Ascending aorta (tissue), 2 donors: ENCODE results near the gene HSD17B2. TPM values are rescaled to one million over a fixed set of nuclear protein-coding genes. Genes with fewer than 3 reads are reported as not detected.
"Not testable (repeated sequence)": the region's sequence is repeated elsewhere in the genome, so short reads cannot be mapped to it uniquely, and the experiment has no call there.

ENCODE experiments used
- DNase-seq, 2 donors: peaks; one replicate each; pipeline ENCODE4 v3.0.0-alpha.2; 2019; ENCODE audit warnings: low spot score in 2 of 2
- H3K27ac ChIP-seq, 2 donors: fragments of 200-600 bp; sonication (generic); one replicate each; pipeline ENCODE4 v1.5.1; 2016 to 2017; ENCODE audit warnings: mild to moderate bottlenecking in 1 of 2
- H3K27me3 ChIP-seq: fragments of 200-600 bp; sonication (generic); one replicate; pipeline ENCODE4 v1.5.1; 2017
- H3K36me3 ChIP-seq, 2 donors: fragments of 200-600 bp; sonication (generic); one replicate each; pipeline ENCODE4 v1.5.1; 2016
- H3K4me1 ChIP-seq, 2 donors: fragments of 200-600 bp; sonication (generic); one replicate each; pipeline ENCODE4 v1.5.1; 2016 to 2017; ENCODE audit warnings: mild to moderate bottlenecking in 1 of 2
- H3K4me3 ChIP-seq, 2 donors: fragments of 200-600 bp; sonication (generic); one replicate each; pipeline ENCODE4 v1.5.1; 2016 to 2017; ENCODE audit warnings: mild to moderate bottlenecking in 1 of 2
- H3K9me3 ChIP-seq, 2 donors: fragments of 200-600 bp; sonication (generic); one replicate each; pipeline ENCODE4 v1.5.1; 2016
- intact Hi-C: fragments of 100-400 bp; cut with DNase I; formaldehyde crosslinking; loops from one replicate; pipeline ENCODE4 v1.15.1; 2023
- total RNA-seq: library from RNA; depleted of rRNA; stranded (reverse); fragments of >200 nt; gene quantifications from one replicate; pipeline ENCODE4 v1.1.0, GENCODE V29; 2016
- TF ChIP-seq, protein P1 (sequence below), 3 experiments: fragments of 200-600 bp in 2 of 3; fragments of 450-650 bp in 1 of 3; sonication (generic) in 2 of 3; IDR thresholded peaks; one replicate each; pipeline ENCODE4 v1.5.1; 2016 to 2019; ENCODE audit warnings: antibody characterized with exemption in 3 of 3, mild to moderate bottlenecking in 1 of 3, moderate library complexity in 1 of 3

The HSD17B2 gene
- total RNA-seq, 1 donor from 2014 or later: not detected

DNA sequence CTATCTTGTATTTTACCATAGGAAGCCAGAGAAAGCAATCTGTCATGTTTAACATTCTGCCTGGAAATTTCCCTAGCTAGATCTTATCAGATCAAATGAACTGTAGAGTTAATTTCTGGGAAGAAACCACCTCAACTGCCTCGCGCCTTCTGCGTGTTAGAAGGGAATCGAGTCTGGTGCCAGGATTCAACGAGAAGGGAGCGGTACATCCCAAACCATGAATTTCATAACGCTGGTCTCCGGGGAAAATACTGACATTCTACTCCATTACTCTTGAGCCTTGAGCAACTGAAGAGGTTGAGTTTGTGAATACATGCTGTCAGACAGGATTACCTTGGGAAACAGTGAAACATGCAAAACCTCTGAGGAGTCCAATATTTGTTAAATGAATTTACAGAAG, 99.8 kb downstream of the HSD17B2 start:
- TF ChIP-seq, protein P1, sequence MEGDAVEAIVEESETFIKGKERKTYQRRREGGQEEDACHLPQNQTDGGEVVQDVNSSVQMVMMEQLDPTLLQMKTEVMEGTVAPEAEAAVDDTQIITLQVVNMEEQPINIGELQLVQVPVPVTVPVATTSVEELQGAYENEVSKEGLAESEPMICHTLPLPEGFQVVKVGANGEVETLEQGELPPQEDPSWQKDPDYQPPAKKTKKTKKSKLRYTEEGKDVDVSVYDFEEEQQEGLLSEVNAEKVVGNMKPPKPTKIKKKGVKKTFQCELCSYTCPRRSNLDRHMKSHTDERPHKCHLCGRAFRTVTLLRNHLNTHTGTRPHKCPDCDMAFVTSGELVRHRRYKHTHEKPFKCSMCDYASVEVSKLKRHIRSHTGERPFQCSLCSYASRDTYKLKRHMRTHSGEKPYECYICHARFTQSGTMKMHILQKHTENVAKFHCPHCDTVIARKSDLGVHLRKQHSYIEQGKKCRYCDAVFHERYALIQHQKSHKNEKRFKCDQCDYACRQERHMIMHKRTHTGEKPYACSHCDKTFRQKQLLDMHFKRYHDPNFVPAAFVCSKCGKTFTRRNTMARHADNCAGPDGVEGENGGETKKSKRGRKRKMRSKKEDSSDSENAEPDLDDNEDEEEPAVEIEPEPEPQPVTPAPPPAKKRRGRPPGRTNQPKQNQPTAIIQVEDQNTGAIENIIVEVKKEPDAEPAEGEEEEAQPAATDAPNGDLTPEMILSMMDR (IDR thresholded peaks at IDR 0.05): no peak
- H3K4me1 ChIP-seq: no peaks in the 10 kb centered on the region
- no peaks in the 10 kb centered on the region for H3K9me3 ChIP-seq
- no peaks in the 10 kb centered on the region for H3K36me3 ChIP-seq
- H3K27me3 ChIP-seq: no peaks in the 10 kb centered on the region
- H3K4me3 ChIP-seq: no peak overlapping the region
- no peak for DNase-seq
- intact Hi-C loops: no loop called here
- H3K27ac ChIP-seq: no peak overlapping the region

DNA sequence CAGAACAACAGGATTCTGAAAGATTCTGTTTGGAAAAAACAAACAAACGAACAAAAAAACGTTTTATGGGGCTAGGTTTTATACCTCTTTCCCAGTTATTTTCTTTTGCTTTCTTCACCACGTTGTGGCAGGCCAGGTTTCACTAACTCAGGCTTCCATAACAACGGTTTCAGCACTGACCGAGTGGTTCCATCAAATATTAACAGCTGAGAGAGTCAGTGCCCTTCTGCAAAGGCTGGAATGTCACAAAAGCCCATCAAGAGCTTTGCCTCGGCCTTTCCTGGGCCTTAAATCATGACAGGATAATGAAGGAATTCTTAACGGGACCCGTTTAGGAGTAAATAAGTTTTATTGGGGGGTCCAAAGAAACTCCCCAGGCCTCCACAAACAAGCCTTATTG, 100.8 kb downstream of the HSD17B2 start:
- H3K4me3 ChIP-seq: no peak overlapping the region
- no peak for DNase-seq
- no peaks in the 10 kb centered on the region for H3K36me3 ChIP-seq
- no peaks in the 10 kb centered on the region for H3K9me3 ChIP-seq
- intact Hi-C loops: no loop called here
- H3K27ac ChIP-seq: no peak overlapping the region
- TF ChIP-seq, protein P1 (IDR thresholded peaks at IDR 0.05): no peak
- H3K4me1 ChIP-seq: no peaks in the 10 kb centered on the region
- H3K27me3 ChIP-seq: no peaks in the 10 kb centered on the region

DNA sequence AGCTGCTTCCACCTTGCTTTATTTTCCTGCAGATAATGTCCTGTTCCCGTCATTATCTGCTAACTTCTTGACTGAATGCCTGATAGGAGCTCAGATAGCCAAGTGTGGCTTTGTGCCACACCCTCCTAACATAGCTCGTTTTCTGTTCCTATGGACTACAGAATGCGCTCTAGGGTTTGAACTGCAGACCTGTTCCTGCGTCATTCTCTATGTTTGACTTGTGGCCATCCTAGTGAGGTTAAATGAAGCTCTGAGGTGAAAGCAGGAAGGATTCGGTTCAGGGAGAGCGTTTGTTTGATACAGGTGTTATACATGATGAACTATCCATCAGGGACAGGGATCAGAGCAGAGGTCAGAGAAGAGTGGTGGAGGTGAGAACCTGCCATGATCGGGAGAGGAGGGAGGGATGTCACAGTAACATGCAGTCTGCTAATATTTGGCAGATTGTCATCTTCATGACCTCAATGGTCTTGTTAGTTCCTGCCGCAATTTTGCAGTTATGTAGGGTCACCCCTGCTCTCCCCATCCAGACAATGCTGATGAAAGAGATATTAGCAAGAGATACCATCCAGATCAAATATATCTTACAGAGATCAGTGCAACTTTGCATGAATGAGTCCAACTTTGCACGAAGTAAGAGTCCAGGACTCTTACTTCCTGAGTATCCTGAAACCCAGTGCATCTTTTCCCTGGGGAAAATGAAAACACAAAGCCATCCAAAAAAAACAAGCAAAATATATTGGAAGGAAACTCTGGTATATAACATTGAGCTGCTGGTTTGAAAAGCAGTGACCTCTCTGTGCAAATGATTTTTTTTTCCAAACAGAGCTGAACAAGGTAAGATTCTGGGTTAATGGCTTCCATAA, 102.1 kb downstream of the HSD17B2 start:
- TF ChIP-seq, protein P1 (IDR thresholded peaks at IDR 0.05): no peak
- H3K36me3 ChIP-seq: no peaks in the 10 kb centered on the region
- no peak overlapping the region for H3K4me3 ChIP-seq
- no peaks in the 10 kb centered on the region for H3K9me3 ChIP-seq
- no peaks in the 10 kb centered on the region for H3K27me3 ChIP-seq
- no peak overlapping the region for H3K27ac ChIP-seq
- intact Hi-C loops: no loop called here
- no peak for DNase-seq
- no peaks in the 10 kb centered on the region for H3K4me1 ChIP-seq

DNA sequence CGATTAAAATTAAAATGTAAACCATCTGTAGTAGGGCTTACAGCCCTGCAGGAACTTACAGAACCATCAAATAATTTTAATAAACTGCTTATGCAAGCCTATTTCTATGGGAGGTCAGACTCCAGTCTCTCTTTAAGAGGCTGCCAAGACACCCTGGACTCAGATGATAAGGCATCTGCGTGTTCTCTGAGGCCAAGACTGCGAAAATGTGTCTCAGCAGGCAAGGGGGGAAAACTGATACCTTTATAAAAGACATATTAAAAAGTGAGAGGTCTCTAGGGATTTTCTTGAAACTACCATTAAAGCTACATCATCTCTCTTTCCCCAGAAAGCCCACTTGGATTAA, 102.7 kb downstream of the HSD17B2 start:
- intact Hi-C loops: no loop called here
- Histone ChIP-seq H3K36me3 (no peaks in the 10 kb centered on the region), H3K27me3 (no peaks in the 10 kb centered on the region), H3K27ac (no peak overlapping the region), H3K4me3 (no peak overlapping the region), H3K4me1 (no peaks in the 10 kb centered on the region), H3K9me3 (no peaks in the 10 kb centered on the region)
- no peak for DNase-seq
- TF ChIP-seq, protein P1 (IDR thresholded peaks at IDR 0.05): no peak

DNA sequence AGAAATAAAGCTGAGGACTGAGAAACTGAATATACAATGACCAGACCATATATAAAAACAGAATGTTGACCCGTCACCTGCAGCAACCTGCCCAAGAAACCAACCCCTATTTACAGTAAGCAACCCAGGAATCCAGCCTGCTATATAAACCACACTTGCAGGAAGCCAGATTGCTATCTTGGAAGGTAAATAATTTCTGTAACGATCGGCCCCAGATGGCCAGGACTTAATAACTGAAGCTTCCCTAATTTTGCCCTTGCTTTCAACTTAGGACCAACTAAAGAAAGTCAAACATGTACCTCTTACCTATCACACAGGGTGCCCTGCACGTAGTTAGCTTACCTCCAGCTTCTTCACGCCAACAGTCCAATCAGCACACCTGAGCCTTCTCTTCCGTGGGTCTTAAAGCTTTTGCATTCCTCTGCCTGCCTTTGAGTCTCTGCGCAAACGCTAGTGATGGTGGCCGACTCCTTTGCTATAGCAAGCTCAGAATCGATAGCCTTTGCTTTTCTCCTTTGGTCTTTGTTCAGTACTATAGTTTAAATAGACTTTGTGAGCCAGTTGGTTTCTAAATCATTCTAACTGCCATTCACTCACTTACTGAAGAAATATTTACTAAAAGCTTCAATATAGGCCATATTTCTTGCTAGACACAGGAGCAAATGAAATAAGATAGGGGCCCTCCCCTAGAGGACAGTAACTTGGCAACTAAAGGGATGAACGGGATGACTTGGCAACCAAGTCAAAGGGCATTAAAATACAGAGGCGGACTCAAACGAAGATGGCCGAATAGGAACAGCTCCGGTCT, 103.6 kb downstream of the HSD17B2 start:
- H3K4me1 ChIP-seq: no peaks in the 10 kb centered on the region
- H3K27me3 ChIP-seq: no peaks in the 10 kb centered on the region
- no peak for DNase-seq
- no peaks in the 10 kb centered on the region for H3K36me3 ChIP-seq
- H3K27ac ChIP-seq: no peak overlapping the region
- H3K4me3 ChIP-seq: no peak overlapping the region
- TF ChIP-seq, protein P1 (IDR thresholded peaks at IDR 0.05): no peak
- intact Hi-C loops: no loop called here
- H3K9me3 ChIP-seq: no peaks in the 10 kb centered on the region

DNA sequence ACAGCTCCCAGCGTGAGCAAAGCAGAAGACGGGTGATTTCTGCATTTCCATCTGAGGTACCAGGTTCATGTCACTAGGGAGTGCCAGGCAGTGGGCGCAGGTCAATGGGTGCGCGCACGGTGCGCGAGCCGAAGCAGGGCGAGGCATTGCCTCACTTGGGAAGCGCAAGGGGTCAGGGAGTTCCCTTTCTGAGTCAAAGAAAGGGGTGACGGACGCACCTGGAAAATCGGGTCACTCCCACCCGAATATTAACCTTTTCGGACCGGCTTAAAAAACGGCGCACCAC, 104.2 kb downstream of the HSD17B2 start:
- DNase-seq, H3K27ac ChIP-seq, H3K4me1 ChIP-seq, H3K36me3 ChIP-seq, intact Hi-C loops, H3K27me3 ChIP-seq, H3K4me3 ChIP-seq, H3K9me3 ChIP-seq: not testable (repeated sequence)
